ENCODE results near the gene TSACC.

DNA sequence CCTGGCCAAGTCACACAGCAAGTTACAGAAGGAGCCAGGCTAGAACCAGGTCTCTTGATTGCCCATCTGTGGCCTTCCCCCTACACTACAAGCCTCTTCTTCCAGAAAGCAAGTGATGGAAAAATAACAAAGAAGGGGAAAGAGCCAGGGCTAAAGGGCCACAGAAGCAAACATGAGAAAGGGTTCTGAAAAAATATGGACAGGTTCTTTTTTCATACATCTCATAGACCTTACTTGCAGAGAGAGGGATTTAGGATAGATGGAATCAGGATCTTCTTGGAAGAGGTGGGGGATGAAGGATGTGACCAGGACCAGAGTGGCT is 33.9 kb downstream of the TSACC start:
- TF ChIP-seq, protein P1, sequence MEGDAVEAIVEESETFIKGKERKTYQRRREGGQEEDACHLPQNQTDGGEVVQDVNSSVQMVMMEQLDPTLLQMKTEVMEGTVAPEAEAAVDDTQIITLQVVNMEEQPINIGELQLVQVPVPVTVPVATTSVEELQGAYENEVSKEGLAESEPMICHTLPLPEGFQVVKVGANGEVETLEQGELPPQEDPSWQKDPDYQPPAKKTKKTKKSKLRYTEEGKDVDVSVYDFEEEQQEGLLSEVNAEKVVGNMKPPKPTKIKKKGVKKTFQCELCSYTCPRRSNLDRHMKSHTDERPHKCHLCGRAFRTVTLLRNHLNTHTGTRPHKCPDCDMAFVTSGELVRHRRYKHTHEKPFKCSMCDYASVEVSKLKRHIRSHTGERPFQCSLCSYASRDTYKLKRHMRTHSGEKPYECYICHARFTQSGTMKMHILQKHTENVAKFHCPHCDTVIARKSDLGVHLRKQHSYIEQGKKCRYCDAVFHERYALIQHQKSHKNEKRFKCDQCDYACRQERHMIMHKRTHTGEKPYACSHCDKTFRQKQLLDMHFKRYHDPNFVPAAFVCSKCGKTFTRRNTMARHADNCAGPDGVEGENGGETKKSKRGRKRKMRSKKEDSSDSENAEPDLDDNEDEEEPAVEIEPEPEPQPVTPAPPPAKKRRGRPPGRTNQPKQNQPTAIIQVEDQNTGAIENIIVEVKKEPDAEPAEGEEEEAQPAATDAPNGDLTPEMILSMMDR (conservative IDR thresholded peaks at IDR 0.05; ENCODE audit: low read depth, low read length): no peak
- TF ChIP-seq EZH2phosphoT487 (IDR thresholded peaks at IDR 0.05; ENCODE audit: borderline replicate concordance, low read length): no peak
